Endothelial cell of umbilical vein (primary cell): ENCODE measurements around the gene TTC34. TPM values are rescaled to one million over a fixed set of nuclear protein-coding genes. Genes with fewer than 3 reads are reported as not detected.

Experiments
- BruUV-seq: library from RNA; stranded (reverse); fragments of 400-500 nt; replicated peaks from 2 replicates; lab custom pipeline; 2021; lab: Mats Ljungman, UMichigan
- CTCF ChIA-PET: fragments of 300-600, 350-600 bp; sonication (Branson Sonifier 250); formaldehyde crosslinking; loops from one replicate; lab custom pipeline; 2021; ENCODE audit warnings: antibody characterized with exemption, inconsistent platforms; lab: Charles Lee
- POLR2A ChIA-PET: fragments of 300-600, 350-600 bp; sonication (Branson Sonifier 250); formaldehyde crosslinking; loops from one replicate; lab custom pipeline; 2021; ENCODE audit warnings: antibody characterized with exemption, inconsistent platforms; lab: Charles Lee
- DNase-seq: peaks from one replicate; pipeline ENCODE4 v3.0.0-alpha.2; 2011; ENCODE audit warnings: low read depth, low spot score
- FAIRE-seq: peaks from 2 replicates; lab custom pipeline; 2011; peaks lifted over from hg19 to GRCh38; lab: Jason Lieb, UNC
- H2AFZ ChIP-seq: 2 replicates; pipeline ENCODE4 v1.6.0; 2012; ENCODE audit warnings: low read depth, low read length, control low read depth, inconsistent platforms
- H3K27ac ChIP-seq: 2 replicates; pipeline ENCODE4 v1.5.1; 2011; ENCODE audit warnings: low read depth, mild to moderate bottlenecking, control low read depth, low read length, moderate library complexity; ENCODE audit not compliant: insufficient read depth
- H3K27me3 ChIP-seq, 2 experiments: 2 replicates each; pipeline versions ENCODE4 v1.6.0 to v1.6.1; 2011; ENCODE audit warnings: low read length in 2 of 2, mixed read lengths in 1 of 2; ENCODE audit not compliant: control insufficient read depth in 2 of 2, insufficient read depth in 2 of 2
- H3K36me3 ChIP-seq, 2 experiments: 2 replicates in 1 of 2; 3 replicates in 1 of 2; pipeline ENCODE4 v1.5.1; 2011; ENCODE audit warnings: low read length in 2 of 2, mild to moderate bottlenecking in 1 of 2, moderate library complexity in 1 of 2; ENCODE audit not compliant: control insufficient read depth in 2 of 2, insufficient read depth in 2 of 2; ENCODE audit errors: extremely low read depth in 1 of 2
- H3K4me1 ChIP-seq: 3 replicates; pipeline ENCODE4 v1.5.1; 2011; ENCODE audit warnings: mild to moderate bottlenecking, low read length; ENCODE audit not compliant: control insufficient read depth, insufficient read depth; ENCODE audit errors: extremely low read depth
- H3K4me2 ChIP-seq: 2 replicates; pipeline ENCODE4 v1.6.1; 2011; ENCODE audit warnings: low read length, control low read depth, mixed read lengths; ENCODE audit not compliant: insufficient read depth
- H3K4me3 ChIP-seq, 3 experiments: fragments of 200-600 bp in 1 of 3; sonication (generic), shearing (Covaris generic) in 1 of 3; replicated peaks in 1 of 3; 2 replicates each; pipeline ENCODE4 v1.5.1; 2011 to 2016; ENCODE audit warnings: control low read depth in 3 of 3, low read length in 3 of 3, mild to moderate bottlenecking in 2 of 3, inconsistent platforms in 1 of 3, low read depth in 1 of 3, moderate library complexity in 1 of 3; ENCODE audit not compliant: insufficient read depth in 1 of 3
- H3K79me2 ChIP-seq: 2 replicates; pipeline ENCODE4 v1.6.0; 2012; ENCODE audit warnings: low read length, inconsistent platforms; ENCODE audit not compliant: control insufficient read depth, insufficient read depth
- H3K9ac ChIP-seq: replicated peaks from 2 replicates; pipeline ENCODE3; 2011; ENCODE audit warnings: low read length, control low read depth; ENCODE audit not compliant: insufficient read depth; ENCODE audit errors: extremely low read depth
- H3K9me1 ChIP-seq: replicated peaks from 3 replicates; pipeline ENCODE4 v1.6.0; 2011; ENCODE audit warnings: mild to moderate bottlenecking, low read length; ENCODE audit not compliant: control insufficient read depth, insufficient read depth; ENCODE audit errors: extremely low read depth
- H3K9me3 ChIP-seq: replicated peaks from 2 replicates; pipeline ENCODE4 v1.5.1; 2012; ENCODE audit warnings: low read length, inconsistent platforms; ENCODE audit not compliant: control insufficient read depth, insufficient read depth
- H4K20me1 ChIP-seq: replicated peaks from 2 replicates; pipeline ENCODE3; 2011; ENCODE audit warnings: mild to moderate bottlenecking, low read length; ENCODE audit not compliant: control insufficient read depth, insufficient read depth; ENCODE audit errors: extremely low read depth
- EZH2 ChIP-seq: IDR thresholded peaks from 2 replicates; pipeline ENCODE4 v1.6.1; 2012; ENCODE audit warnings: borderline replicate concordance, low read depth, mild to moderate bottlenecking, moderate library complexity, low read length, inconsistent platforms; ENCODE audit not compliant: severe bottlenecking
- FOS ChIP-seq: IDR thresholded peaks from 2 replicates; pipeline ENCODE4 v1.6.1; 2011; ENCODE audit warnings: mild to moderate bottlenecking, low read length, moderate library complexity, borderline replicate concordance; ENCODE audit not compliant: insufficient read depth
- GATA2 ChIP-seq: IDR thresholded peaks from 2 replicates; pipeline ENCODE4 v1.7.0; 2011; ENCODE audit warnings: low read depth, mild to moderate bottlenecking, moderate library complexity, mixed read lengths, low read length; ENCODE audit not compliant: insufficient read length, insufficient read depth
- JUN ChIP-seq: IDR thresholded peaks from 2 replicates; pipeline ENCODE4 v1.6.1; 2011; ENCODE audit warnings: borderline replicate concordance, low read depth; ENCODE audit not compliant: insufficient read length, insufficient read depth
- MAX ChIP-seq: IDR thresholded peaks from 2 replicates; pipeline ENCODE4 v1.6.1; 2011; ENCODE audit not compliant: insufficient read depth, insufficient read length
- MYC ChIP-seq: IDR thresholded peaks from one replicate; pipeline ENCODE4 v1.6.1; 2011; ENCODE audit warnings: mild to moderate bottlenecking, low read depth, low read length
- POLR2A ChIP-seq: IDR thresholded peaks from 2 replicates; pipeline ENCODE4 v1.6.1; 2012; ENCODE audit warnings: low read depth, mild to moderate bottlenecking, control low read depth, low read length
- POLR2AphosphoS5 ChIP-seq: IDR thresholded peaks from 2 replicates; pipeline ENCODE4 v1.6.1; 2012; ENCODE audit warnings: low read depth, mild to moderate bottlenecking, control low read depth, low read length, moderate library complexity; ENCODE audit not compliant: insufficient read depth
- dilution Hi-C: fragments of 300-500 bp; cut with MboI; formaldehyde crosslinking; loops from one replicate; pipeline ENCODE4 v1.15.0; 2019; ENCODE audit warnings: low sequenced_read_pairs; ENCODE audit not compliant: extremely low pct_ligation_motif_present
- intact Hi-C: fragments of 100-400 bp; cut with micrococcal nuclease; formaldehyde crosslinking; loops from one replicate; pipeline ENCODE4 v1.10.0; 2022
- polyA plus RNA-seq, 4 experiments: library from polyadenylated mRNA; depleted of rRNA in 3 of 4; stranded (reverse) in 3 of 4; unstranded in 1 of 4; fragments of >200 nt; gene quantifications; 2 replicates each; pipeline versions ENCODE4 v1.2.1 to v1.2.3, GENCODE V29; 2011 to 2012; ENCODE audit warnings: missing spikeins in 1 of 4
- total RNA-seq: library from RNA; stranded (reverse); gene quantifications from 2 replicates; pipeline ENCODE4 v1.2.3, GENCODE V29; 2021
- TF ChIP-seq, protein P1 (sequence below), 2 donors: IDR thresholded peaks; 1 replicate in 1 of 2; 2 replicates in 1 of 2; pipeline ENCODE4 v1.5.1; 2011; ENCODE audit warnings: low read length in 2 of 2, mild to moderate bottlenecking in 2 of 2, moderate library complexity in 2 of 2, control low read depth in 1 of 2, inconsistent platforms in 1 of 2, low read depth in 1 of 2; ENCODE audit not compliant: insufficient read depth in 1 of 2; ENCODE audit errors: extremely low read depth in 1 of 2

Gene TTC34
- total and polyA plus RNA-seq, 2 donors (not counting 3 experiments of a cell fraction or from before 2014, with no cell fraction given): 0.08 to 0.77 TPM

DNA sequence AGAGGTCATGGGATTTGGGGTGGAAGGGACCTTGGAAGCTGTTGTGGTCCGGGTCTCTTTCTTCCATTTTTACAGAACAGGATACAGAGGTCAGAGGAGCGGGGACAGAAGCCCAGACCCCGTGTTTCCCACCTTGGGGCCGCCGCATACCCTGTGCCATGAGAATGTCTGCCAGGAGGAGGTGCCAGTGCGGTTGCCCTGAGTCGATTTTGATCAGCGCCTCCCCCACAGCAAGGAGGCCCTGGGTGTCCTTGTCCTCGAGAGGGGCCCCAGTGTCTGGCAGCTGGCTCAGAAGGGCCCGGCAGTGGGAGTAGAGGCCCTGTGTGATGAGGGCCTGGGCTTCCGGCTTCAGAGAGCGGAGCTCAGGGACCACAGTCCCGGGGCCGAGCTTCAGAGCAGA, 156.3 kb downstream of the TTC34 start:
- intact Hi-C loops: loop anchor here (10.0 kb wide), 1 partner anchor 770 kb away; no protein-coding TSS in a partner anchor
- H3K36me3 ChIP-seq: no peaks in the 10 kb centered on the region
- dilution Hi-C loops: no loop called here

More for the DNA sequence above, 156.3 kb downstream of the TTC34 start:
- Histone ChIP-seq H4K20me1 (no peaks in the 10 kb centered on the region), H3K79me2 (no peaks in the 10 kb centered on the region), H3K9me3 (no peaks in the 10 kb centered on the region), H3K9me1 (no peaks in the 10 kb centered on the region), H3K27ac (no peak overlapping the region), H2AFZ (no peak overlapping the region), H3K4me3 (no peak overlapping the region), H3K4me2 (no peak overlapping the region), H3K9ac (no peak overlapping the region), H3K4me1 (peaks cover 8% of the 10 kb centered on the region), H3K27me3 (no peaks in the 10 kb centered on the region)
- no peak for FAIRE-seq
- no peak for TF ChIP-seq GATA2
- no peak for TF ChIP-seq POLR2AphosphoS5
- no peak for TF ChIP-seq MYC
- TF ChIP-seq MAX: no peak
- no peak for TF ChIP-seq JUN
- TF ChIP-seq, protein P1, sequence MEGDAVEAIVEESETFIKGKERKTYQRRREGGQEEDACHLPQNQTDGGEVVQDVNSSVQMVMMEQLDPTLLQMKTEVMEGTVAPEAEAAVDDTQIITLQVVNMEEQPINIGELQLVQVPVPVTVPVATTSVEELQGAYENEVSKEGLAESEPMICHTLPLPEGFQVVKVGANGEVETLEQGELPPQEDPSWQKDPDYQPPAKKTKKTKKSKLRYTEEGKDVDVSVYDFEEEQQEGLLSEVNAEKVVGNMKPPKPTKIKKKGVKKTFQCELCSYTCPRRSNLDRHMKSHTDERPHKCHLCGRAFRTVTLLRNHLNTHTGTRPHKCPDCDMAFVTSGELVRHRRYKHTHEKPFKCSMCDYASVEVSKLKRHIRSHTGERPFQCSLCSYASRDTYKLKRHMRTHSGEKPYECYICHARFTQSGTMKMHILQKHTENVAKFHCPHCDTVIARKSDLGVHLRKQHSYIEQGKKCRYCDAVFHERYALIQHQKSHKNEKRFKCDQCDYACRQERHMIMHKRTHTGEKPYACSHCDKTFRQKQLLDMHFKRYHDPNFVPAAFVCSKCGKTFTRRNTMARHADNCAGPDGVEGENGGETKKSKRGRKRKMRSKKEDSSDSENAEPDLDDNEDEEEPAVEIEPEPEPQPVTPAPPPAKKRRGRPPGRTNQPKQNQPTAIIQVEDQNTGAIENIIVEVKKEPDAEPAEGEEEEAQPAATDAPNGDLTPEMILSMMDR (IDR thresholded peaks at IDR 0.05; ENCODE audit: extremely low read depth in 1 of 2, insufficient read depth in 1 of 2, low read depth in 1 of 2, low read length in 2 of 2): no peak
- TF ChIP-seq FOS: no peak
- no peak for TF ChIP-seq POLR2A
- TF ChIP-seq EZH2: no peak
- CTCF ChIA-PET: no interaction called here
- no TSS peak for BruUV-seq
- no peak for DNase-seq
- POLR2A ChIA-PET: no interaction called here
